Heart right ventricle (tissue), 16 donors: ENCODE results near the gene AMPH. TPM values are rescaled to one million over a fixed set of nuclear protein-coding genes. Genes with fewer than 3 reads are reported as not detected.

Source experiments
- ATAC-seq, 8 donors: fragments of 200-7000 bp; cut with Tn5 transposase; one replicate each; pipeline ENCODE4 v1.9.1; 2020; ENCODE audit warnings: mild to moderate bottlenecking in 8 of 8, moderate library complexity in 8 of 8, moderate number of reproducible peaks in 1 of 8
- DNase-seq, 2 donors: peaks; one replicate each; pipeline ENCODE4 v3.0.0-alpha.2; 2020
- H3K27ac ChIP-seq, 10 donors: fragments of 200-600 bp; sonication (generic) in 2 of 10; one replicate each; pipeline versions ENCODE4 v1.5.0 to v1.8.0; 2020 to 2022; ENCODE audit warnings: mild to moderate bottlenecking in 3 of 10
- H3K27me3 ChIP-seq, 7 donors: fragments of 200-600 bp; one replicate each; pipeline ENCODE4 v1.8.0; 2021 to 2022; ENCODE audit warnings: mild to moderate bottlenecking in 2 of 7
- H3K36me3 ChIP-seq, 9 donors: fragments of 200-600 bp; sonication (generic) in 1 of 9; one replicate each; pipeline versions ENCODE4 v1.5.0 to v1.8.0; 2020 to 2022; ENCODE audit warnings: mild to moderate bottlenecking in 2 of 9
- H3K4me1 ChIP-seq, 9 donors: fragments of 200-600 bp; sonication (generic) in 1 of 9; one replicate each; pipeline versions ENCODE4 v1.5.0 to v1.8.0; 2020 to 2022; ENCODE audit warnings: mild to moderate bottlenecking in 4 of 9
- H3K4me3 ChIP-seq, 10 donors: fragments of 200-600 bp; sonication (generic) in 2 of 10; one replicate each; pipeline versions ENCODE4 v1.5.0 to v1.8.0; 2020 to 2022; ENCODE audit warnings: mild to moderate bottlenecking in 7 of 10, moderate library complexity in 2 of 10
- H3K9me3 ChIP-seq, 11 donors: fragments of 200-600 bp in 10 of 11; sonication (generic) in 2 of 11; one replicate each; pipeline versions ENCODE4 v1.5.0 to v1.8.0; 2013 to 2022; ENCODE audit warnings: mild to moderate bottlenecking in 2 of 11, control low read depth in 1 of 11, moderate library complexity in 1 of 11
- CTCF ChIP-seq, 9 donors: fragments of 200-600 bp; sonication (generic) in 2 of 9; IDR thresholded peaks; one replicate each; pipeline versions ENCODE4 v1.5.0 to v1.8.0; 2021 to 2022; ENCODE audit warnings: antibody characterized with exemption in 9 of 9, mild to moderate bottlenecking in 5 of 9, moderate library complexity in 1 of 9
- WGBS, 2 donors: extraction: QIAGEN DNeasy Blood & Tissue Kit; methylation state at CpG; one replicate each; pipeline ENCODE4 v1.1.7; 2013; ENCODE audit warnings: inconsistent platforms in 1 of 2; 5-methylcytosine and 5-hydroxymethylcytosine counted together
- intact Hi-C, 10 donors: fragments of 100-400 bp; cut with DNase I; formaldehyde crosslinking; loops; one replicate each; pipeline versions ENCODE4 v1.11.1 to v1.14.2; 2022
- polyA plus RNA-seq, 2 donors: library from polyadenylated mRNA; stranded (reverse); fragments of 200-250 nt; gene quantifications; one replicate each; pipeline ENCODE4 v1.2.3, GENCODE V29; 2013
- total RNA-seq, 10 donors: library from RNA; stranded (reverse); fragmentation: NEBNext Ultra II Directional in 3 of 10; extraction: Animal tissue kit (Norgen Biotek cat#: 25700) in 3 of 10; gene quantifications; one replicate each; pipeline versions ENCODE4 v1.2.1 to v1.2.4, GENCODE V29; 2021 to 2023
- donor health status: Arrhythmogenic right ventricular cardiomyopathy.
- donor health status: ischemic (EF 13 %, LVEDD 7.1; RV severe dilation, severe dysfunction).
- donor health status: healthy with polysubstance abuse.
- donor health status: DM: no; HTN: yes; CAD: no.
- donor health status: DM: no; HTN: no; CAD: no.
- donor health status: ischemic (EF 25% LVEDD 6.9; RV normal size, moderate dysfunction).
- donor health status: ischemic (EF 25% LVEDD 5.7; RV mildly dilated, moderate dysfunction).
- donor health status: healthy.
- donor health status: DM: yes; HTN: yes; CAD: no.
- donor health status: Ischemic cardiomyopathy.
- donor health status: ischemic (EF 35%, LVEDD 5.7; RV mildly dilated, moderate dysfunction).
- donor health status: nonischemic (EF 11% LVEDD 7.7; RV severe dilation, severe dysfunction).
- donor health status: DM: yes; HTN: yes; CAD: no.
- donor health status: PGD.
- donor health status: ischemic (EF 29% LVEDD 5.4; RV normal size, mild dysfunction).
- donor health status: nonischemic (EF 23%, LVEDD 6.1; RV moderate dilation, normal function).

AMPH gene
- total and polyA plus RNA-seq, 12 donors, result 0.95 to 3.5 (median 2.3) TPM

DNA sequence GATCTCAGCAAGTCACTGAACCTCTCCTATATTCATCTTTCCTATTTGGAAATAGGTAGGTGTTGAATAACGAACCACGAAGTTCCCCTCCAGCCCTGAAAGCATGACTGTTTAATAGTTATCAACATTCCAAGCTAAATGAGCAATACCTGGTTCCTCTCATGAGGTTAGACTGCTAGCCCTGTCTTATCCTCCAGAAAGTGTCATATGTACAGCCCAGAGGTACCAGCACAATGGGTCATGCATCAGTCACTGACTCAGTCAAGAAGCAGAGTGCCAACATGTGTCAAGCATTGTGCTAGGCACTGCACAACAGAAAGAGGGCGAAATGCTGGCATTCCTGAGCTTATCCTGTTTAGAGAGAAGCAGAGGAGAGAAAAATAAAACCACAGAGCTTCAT lies 70.0 kb downstream of the AMPH start:
- Histone ChIP-seq H3K27me3 (no peaks in the 10 kb centered on the region), H3K9me3 (peaks cover 0 to 8% (median 0%) of the 10 kb centered on the region in 11 donors), H3K4me3 (no peak overlapping the region), H3K27ac (no peak overlapping the region), H3K4me1 (no peaks in the 10 kb centered on the region), H3K36me3 (no peaks in the 10 kb centered on the region)
- no peak for DNase-seq
- 78 to 79% methylated on average over 3 of the region's 3 CpGs for WGBS, 2 donors
- no peak for TF ChIP-seq CTCF (IDR thresholded peaks at IDR 0.05)
- intact Hi-C loops, result no loop called here
- ATAC-seq, result no peak

- TF ChIP-seq CTCF (IDR thresholded peaks at IDR 0.05), result no peak
- H3K27me3 ChIP-seq, result no peaks in the 10 kb centered on the region
- 73 to 78% methylated on average over 7 of the region's 7 CpGs for WGBS, 2 donors
- no peaks in the 10 kb centered on the region for H3K4me1 ChIP-seq
- H3K4me3 ChIP-seq, result no peak overlapping the region
- H3K36me3 ChIP-seq, result no peaks in the 10 kb centered on the region
- intact Hi-C loops, result no loop called here
- DNase-seq (no peak), ATAC-seq (no peak)
- H3K9me3 ChIP-seq, result peaks cover 0 to 4% (median 0%) of the 10 kb centered on the region in 11 donors
- H3K27ac ChIP-seq, result no peak overlapping the region
Measured at GRCh38 chr7:38558761-38559345, 72.3 kb downstream of the AMPH start.

- Histone ChIP-seq H3K36me3 (no peaks in the 10 kb centered on the region), H3K27ac (no peak overlapping the region), H3K4me3 (no peak overlapping the region), H3K9me3 (no peaks in the 10 kb centered on the region), H3K4me1 (no peaks in the 10 kb centered on the region), H3K27me3 (no peaks in the 10 kb centered on the region)
- WGBS, 2 donors, result 73 to 93% methylated on average over 1 of the region's 1 CpG
- intact Hi-C loops, result no loop called here
- DNase-seq (no peak), ATAC-seq (no peak)
- no peak for TF ChIP-seq CTCF (IDR thresholded peaks at IDR 0.05)
Measured at GRCh38 chr7:38554586-38554985, 76.6 kb downstream of the AMPH start.

GRCh38 chr7:38550836-38551235 lies 80.3 kb downstream of the AMPH start:
- Histone ChIP-seq H3K4me1 (no peaks in the 10 kb centered on the region), H3K27me3 (no peaks in the 10 kb centered on the region), H3K27ac (no peak overlapping the region), H3K4me3 (no peak overlapping the region), H3K36me3 (no peaks in the 10 kb centered on the region), H3K9me3 (no peaks in the 10 kb centered on the region)
- 56 to 57% methylated on average over 3 of the region's 3 CpGs for WGBS, 2 donors
- ATAC-seq (no peak), DNase-seq (no peak)
- TF ChIP-seq CTCF (IDR thresholded peaks at IDR 0.05), result no peak
- intact Hi-C loops, result no loop called here
